Measurements from ENCODE around the gene HENMT1.
"Not testable (repeated sequence)": the region's sequence is repeated elsewhere in the genome, so short reads cannot be mapped to it uniquely, and the experiment has no call there.

HENMT1 gene

GRCh38 chr1:108692724-108693655, 32.1 kb upstream of the HENMT1 start:
- H3K9me3 ChIP-seq (ENCODE audit: control insufficient read depth in 2 of 2, low read length in 2 of 2), result no peaks in the 10 kb centered on the region
- H3K9ac ChIP-seq (ENCODE audit: low read depth in 1 of 2, low read length in 2 of 2), result peak overlapping the region; percentile 74 to 99
- H3K27ac ChIP-seq (ENCODE audit: low read depth in 2 of 2, low read length in 2 of 2), result peak overlapping the region; percentile 99 to 100
- H3K27me3 ChIP-seq (ENCODE audit: control insufficient read depth in 2 of 2, insufficient read depth in 2 of 2, low read length in 2 of 2), result no peaks in the 10 kb centered on the region
- H3K36me3 ChIP-seq (ENCODE audit: control insufficient read depth in 2 of 2, insufficient read depth in 2 of 2, low read length in 2 of 2), result peaks cover 20 to 23% of the 10 kb centered on the region in 2 donors
- peak overlapping the region; percentile 97 to 100 for H3K4me3 ChIP-seq (ENCODE audit: low read length in 2 of 2)
- peaks cover 5 to 8% of the 10 kb centered on the region in 2 donors for H3K4me1 ChIP-seq (ENCODE audit: control insufficient read depth in 2 of 2, insufficient read depth in 2 of 2, low read length in 2 of 2)

DNA sequence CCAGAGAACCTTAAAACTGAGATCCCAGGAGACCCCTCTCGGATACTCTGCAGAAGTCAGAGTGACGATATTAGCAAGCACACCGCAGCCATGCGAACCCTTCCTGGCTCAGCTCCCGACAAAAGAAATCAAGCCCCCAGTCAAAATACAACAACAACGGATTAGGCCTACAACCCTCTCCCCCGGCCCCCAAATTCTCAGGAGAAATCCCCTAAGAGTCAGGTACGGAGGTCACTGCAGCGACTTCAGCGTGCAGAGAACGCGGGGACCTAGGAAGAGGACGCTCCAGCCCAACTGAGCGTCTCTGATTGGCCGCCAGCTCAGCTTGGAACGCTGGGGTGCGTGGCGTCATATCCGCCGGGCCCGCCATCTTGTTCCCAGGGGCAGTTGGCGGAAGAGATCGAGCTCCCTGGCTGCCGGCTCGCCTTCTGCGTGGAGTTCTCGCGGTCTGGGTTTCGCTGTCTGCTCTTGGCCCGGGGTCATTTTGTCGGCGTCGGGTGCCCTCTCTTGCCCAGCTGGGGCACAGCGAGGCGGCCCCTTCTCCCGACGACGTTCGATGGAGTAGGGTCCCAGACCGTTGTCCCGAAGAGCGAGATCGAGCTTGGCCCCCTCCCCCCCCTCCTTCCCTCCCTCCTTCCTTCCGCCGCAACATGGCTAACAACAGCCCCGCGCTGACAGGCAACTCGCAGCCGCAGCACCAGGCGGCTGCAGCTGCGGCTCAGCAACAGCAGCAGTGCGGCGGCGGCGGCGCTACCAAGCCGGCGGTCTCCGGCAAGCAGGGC, 31.2 kb upstream of the HENMT1 start, which contains the start of gene PRPF38B:
Gene PRPF38B, plus strand, starts transcription at position 369 of the 782 bp plus-strand sequence. Its CDS starts 282 bp downstream, at position 651.
- peak within 1 kb of the TSS; percentile 74 to 99 for H3K9ac ChIP-seq (ENCODE audit: low read depth in 1 of 2, low read length in 2 of 2)
- no peaks in the 10 kb centered on the region for H3K27me3 ChIP-seq (ENCODE audit: control insufficient read depth in 2 of 2, insufficient read depth in 2 of 2, low read length in 2 of 2)
- H3K27ac ChIP-seq (ENCODE audit: low read depth in 2 of 2, low read length in 2 of 2), result peak within 1 kb of the TSS; percentile 99 to 100
- peaks cover 13 to 15% of the 10 kb centered on the region in 2 donors for H3K36me3 ChIP-seq (ENCODE audit: control insufficient read depth in 2 of 2, insufficient read depth in 2 of 2, low read length in 2 of 2)
- H3K4me3 ChIP-seq (ENCODE audit: low read length in 2 of 2), result peak within 1 kb of the TSS; percentile 97 to 100
- no peaks in the 10 kb centered on the region for H3K9me3 ChIP-seq (ENCODE audit: control insufficient read depth in 2 of 2, low read length in 2 of 2)
- H3K4me1 ChIP-seq (ENCODE audit: control insufficient read depth in 2 of 2, insufficient read depth in 2 of 2, low read length in 2 of 2), result peaks cover 5 to 8% of the 10 kb centered on the region in 2 donors

GRCh38 chr1:108691128-108691941, 30.4 kb upstream of the HENMT1 start:
- Histone ChIP-seq H3K27ac (ENCODE audit: low read depth in 2 of 2, low read length in 2 of 2) (peak overlapping the region; percentile 99 to 100), H3K4me3 (ENCODE audit: low read length in 2 of 2) (peak overlapping the region; percentile 97 to 100), H3K36me3 (ENCODE audit: control insufficient read depth in 2 of 2, insufficient read depth in 2 of 2, low read length in 2 of 2) (peaks cover 5 to 8% of the 10 kb centered on the region in 2 donors), H3K9me3 (ENCODE audit: control insufficient read depth in 2 of 2, low read length in 2 of 2) (no peaks in the 10 kb centered on the region), H3K27me3 (ENCODE audit: control insufficient read depth in 2 of 2, insufficient read depth in 2 of 2, low read length in 2 of 2) (no peaks in the 10 kb centered on the region), H3K4me1 (ENCODE audit: control insufficient read depth in 2 of 2, insufficient read depth in 2 of 2, low read length in 2 of 2) (peaks cover 5 to 8% of the 10 kb centered on the region in 2 donors), H3K9ac (ENCODE audit: low read depth in 1 of 2, low read length in 2 of 2) (peak overlapping the region; percentile 74 to 99)

GRCh38 chr1:108686614-108687313, 25.9 kb upstream of the HENMT1 start:
- H3K9ac ChIP-seq (ENCODE audit: low read depth in 1 of 2, low read length in 2 of 2), result no peak overlapping the region
- no peak overlapping the region for H3K27ac ChIP-seq (ENCODE audit: low read depth in 2 of 2, low read length in 2 of 2)
- H3K4me3 ChIP-seq (ENCODE audit: low read length in 2 of 2), result no peak overlapping the region
- H3K9me3 ChIP-seq (ENCODE audit: control insufficient read depth in 2 of 2, low read length in 2 of 2), result no peaks in the 10 kb centered on the region
- H3K4me1 ChIP-seq (ENCODE audit: control insufficient read depth in 2 of 2, insufficient read depth in 2 of 2, low read length in 2 of 2), result peaks cover 0 to 5% of the 10 kb centered on the region in 2 donors
- no peaks in the 10 kb centered on the region for H3K27me3 ChIP-seq (ENCODE audit: control insufficient read depth in 2 of 2, insufficient read depth in 2 of 2, low read length in 2 of 2)
- no peaks in the 10 kb centered on the region for H3K36me3 ChIP-seq (ENCODE audit: control insufficient read depth in 2 of 2, insufficient read depth in 2 of 2, low read length in 2 of 2)

DNA sequence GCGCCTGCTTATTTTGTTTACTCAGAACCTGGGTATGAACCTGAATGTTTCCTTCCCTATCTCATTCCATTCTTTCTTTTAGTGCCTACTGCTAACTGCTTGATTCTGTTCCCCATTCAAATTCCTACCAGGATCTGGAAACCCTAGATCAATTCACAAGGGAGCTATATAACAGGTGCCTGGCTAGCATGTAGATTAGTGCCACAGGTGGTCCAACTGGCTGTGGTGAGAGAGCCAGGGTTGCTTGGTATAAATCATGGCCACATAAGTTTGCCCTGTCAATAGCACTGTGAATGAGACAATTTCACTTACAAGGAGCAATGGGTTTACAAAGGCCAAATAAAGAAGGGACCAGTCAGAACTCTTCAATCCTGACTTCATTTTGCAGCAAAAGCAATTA, 24.6 kb upstream of the HENMT1 start:
- Histone ChIP-seq H3K9ac (ENCODE audit: low read depth in 1 of 2, low read length in 2 of 2) (no peak overlapping the region), H3K27ac (ENCODE audit: low read depth in 2 of 2, low read length in 2 of 2) (no peak overlapping the region), H3K27me3 (ENCODE audit: control insufficient read depth in 2 of 2, insufficient read depth in 2 of 2, low read length in 2 of 2) (no peaks in the 10 kb centered on the region), H3K36me3 (ENCODE audit: control insufficient read depth in 2 of 2, insufficient read depth in 2 of 2, low read length in 2 of 2) (no peaks in the 10 kb centered on the region), H3K4me3 (ENCODE audit: low read length in 2 of 2) (no peak overlapping the region), H3K9me3 (ENCODE audit: control insufficient read depth in 2 of 2, low read length in 2 of 2) (no peaks in the 10 kb centered on the region), H3K4me1 (ENCODE audit: control insufficient read depth in 2 of 2, insufficient read depth in 2 of 2, low read length in 2 of 2) (no peaks in the 10 kb centered on the region)

DNA sequence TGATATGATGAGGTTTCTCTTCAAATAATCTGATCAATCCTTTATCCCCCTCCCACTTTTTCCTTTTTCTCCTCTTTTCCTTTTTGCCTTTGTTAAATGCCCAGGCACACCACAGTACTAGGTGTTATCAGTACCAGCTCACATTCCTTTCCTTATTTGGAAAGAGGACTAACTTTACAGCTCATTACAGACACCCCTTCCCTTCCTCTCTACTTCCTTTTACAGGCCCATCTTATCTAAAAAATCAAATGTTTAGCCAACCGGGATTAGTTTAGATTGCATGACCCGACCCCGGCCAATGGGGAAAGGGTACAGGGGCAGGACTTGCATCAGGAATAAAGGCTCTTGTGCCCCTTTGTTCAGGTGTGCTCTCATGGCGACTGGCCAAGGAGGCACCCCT, 20.8 kb upstream of the HENMT1 start:
- not testable (repeated sequence) for H3K4me1 ChIP-seq (ENCODE audit: control insufficient read depth in 2 of 2, insufficient read depth in 2 of 2, low read length in 2 of 2); H3K9me3 ChIP-seq (ENCODE audit: control insufficient read depth in 2 of 2, low read length in 2 of 2); H3K4me3 ChIP-seq (ENCODE audit: low read length in 2 of 2); H3K9ac ChIP-seq (ENCODE audit: low read depth in 1 of 2, low read length in 2 of 2); H3K27me3 ChIP-seq (ENCODE audit: control insufficient read depth in 2 of 2, insufficient read depth in 2 of 2, low read length in 2 of 2); H3K36me3 ChIP-seq (ENCODE audit: control insufficient read depth in 2 of 2, insufficient read depth in 2 of 2, low read length in 2 of 2); H3K27ac ChIP-seq (ENCODE audit: low read depth in 2 of 2, low read length in 2 of 2)

- no peaks in the 10 kb centered on the region for H3K27me3 ChIP-seq (ENCODE audit: control insufficient read depth in 2 of 2, insufficient read depth in 2 of 2, low read length in 2 of 2)
- H3K4me1 ChIP-seq (ENCODE audit: control insufficient read depth in 2 of 2, insufficient read depth in 2 of 2, low read length in 2 of 2), result no peaks in the 10 kb centered on the region
- H3K9ac ChIP-seq (ENCODE audit: low read depth in 1 of 2, low read length in 2 of 2), result peak overlapping the region in 1 of 2 donors; percentile 24
- no peaks in the 10 kb centered on the region for H3K36me3 ChIP-seq (ENCODE audit: control insufficient read depth in 2 of 2, insufficient read depth in 2 of 2, low read length in 2 of 2)
- no peak overlapping the region for H3K27ac ChIP-seq (ENCODE audit: low read depth in 2 of 2, low read length in 2 of 2)
- no peaks in the 10 kb centered on the region for H3K9me3 ChIP-seq (ENCODE audit: control insufficient read depth in 2 of 2, low read length in 2 of 2)
- H3K4me3 ChIP-seq (ENCODE audit: low read length in 2 of 2), result peak overlapping the region in 1 of 2 donors; percentile 50
Measured at GRCh38 chr1:108679586-108680213, 18.8 kb upstream of the HENMT1 start.

GRCh38 chr1:108678706-108679105, 17.8 kb upstream of the HENMT1 start:
- no peaks in the 10 kb centered on the region for H3K36me3 ChIP-seq (ENCODE audit: control insufficient read depth in 2 of 2, insufficient read depth in 2 of 2, low read length in 2 of 2)
- H3K4me1 ChIP-seq (ENCODE audit: control insufficient read depth in 2 of 2, insufficient read depth in 2 of 2, low read length in 2 of 2), result no peaks in the 10 kb centered on the region

DNA sequence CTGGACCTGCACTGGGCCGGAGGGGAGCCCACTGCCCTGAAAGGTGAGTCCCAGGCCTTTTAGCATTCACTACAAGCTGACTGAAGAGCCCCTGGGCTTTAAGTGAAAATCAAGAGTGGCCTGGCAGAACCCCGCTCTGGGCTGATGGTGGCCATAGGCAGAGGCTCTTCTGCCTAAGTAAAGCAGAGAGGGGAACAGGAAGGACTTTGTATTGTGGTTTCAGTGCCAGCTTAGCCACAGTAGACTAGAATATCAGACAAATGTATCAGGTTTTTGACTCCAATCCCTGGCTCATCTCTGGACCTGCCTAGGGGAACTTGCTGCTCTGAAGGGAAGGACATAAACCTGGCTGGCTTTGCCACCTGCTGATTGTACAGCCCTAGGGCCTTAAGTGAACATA, 10.2 kb upstream of the HENMT1 start:
- no peaks in the 10 kb centered on the region for H3K27me3 ChIP-seq (ENCODE audit: control insufficient read depth in 2 of 2, insufficient read depth in 2 of 2, low read length in 2 of 2)
- H3K4me1 ChIP-seq (ENCODE audit: control insufficient read depth in 2 of 2, insufficient read depth in 2 of 2, low read length in 2 of 2), result no peaks in the 10 kb centered on the region
- H3K9ac ChIP-seq (ENCODE audit: low read depth in 1 of 2, low read length in 2 of 2), result no peak overlapping the region
- no peak overlapping the region for H3K27ac ChIP-seq (ENCODE audit: low read depth in 2 of 2, low read length in 2 of 2)
- H3K4me3 ChIP-seq (ENCODE audit: low read length in 2 of 2), result no peak overlapping the region
- no peaks in the 10 kb centered on the region for H3K9me3 ChIP-seq (ENCODE audit: control insufficient read depth in 2 of 2, low read length in 2 of 2)
- H3K36me3 ChIP-seq (ENCODE audit: control insufficient read depth in 2 of 2, insufficient read depth in 2 of 2, low read length in 2 of 2), result no peaks in the 10 kb centered on the region

More at GRCh38 chr1:108678706-108679105, 17.8 kb upstream of the HENMT1 start:
- Histone ChIP-seq H3K27ac (ENCODE audit: low read depth in 2 of 2, low read length in 2 of 2) (no peak overlapping the region), H3K9ac (ENCODE audit: low read depth in 1 of 2, low read length in 2 of 2) (no peak overlapping the region), H3K27me3 (ENCODE audit: control insufficient read depth in 2 of 2, insufficient read depth in 2 of 2, low read length in 2 of 2) (no peaks in the 10 kb centered on the region), H3K9me3 (ENCODE audit: control insufficient read depth in 2 of 2, low read length in 2 of 2) (no peaks in the 10 kb centered on the region), H3K4me3 (ENCODE audit: low read length in 2 of 2) (no peak overlapping the region)

Measured in mucosa of rectum (tissue), 2 donors.